Stomach smooth muscle (tissue), 2 donors: ENCODE data around the gene CDK11B.
"Not testable (repeated sequence)": the region's sequence is repeated elsewhere in the genome, so short reads cannot be mapped to it uniquely, and the experiment has no call there.

Source experiments
- H3K27ac ChIP-seq: one replicate; pipeline ENCODE4 v1.7.0; 2013; ENCODE audit warnings: mild to moderate bottlenecking, low read length, inconsistent platforms
- H3K27me3 ChIP-seq, 2 donors: one replicate each; pipeline ENCODE4 v1.7.0; 2013; ENCODE audit warnings: low read length in 2 of 2; ENCODE audit not compliant: insufficient read depth in 2 of 2, control insufficient read depth in 1 of 2
- H3K36me3 ChIP-seq, 2 donors: one replicate each; pipeline ENCODE4 v1.7.0; 2013; ENCODE audit warnings: low read length in 2 of 2; ENCODE audit not compliant: control insufficient read depth in 2 of 2, insufficient read depth in 2 of 2
- H3K4me1 ChIP-seq: one replicate; pipeline ENCODE4 v1.7.0; 2013; ENCODE audit warnings: low read length; ENCODE audit not compliant: control insufficient read depth, insufficient read depth
- H3K4me3 ChIP-seq, 2 donors: one replicate each; pipeline ENCODE4 v1.7.0; 2013; ENCODE audit warnings: low read length in 2 of 2
- H3K9ac ChIP-seq, 2 donors: one replicate each; pipeline ENCODE4 v1.7.0; 2013; ENCODE audit warnings: low read length in 2 of 2, mild to moderate bottlenecking in 1 of 2
- H3K9me3 ChIP-seq, 2 donors: one replicate each; pipeline ENCODE4 v1.7.0; 2013; ENCODE audit warnings: low read length in 2 of 2; ENCODE audit not compliant: control insufficient read depth in 2 of 2
- donor health status: healthy.
- donor health status: Pancreatic carcinoma.

Gene CDK11B

DNA sequence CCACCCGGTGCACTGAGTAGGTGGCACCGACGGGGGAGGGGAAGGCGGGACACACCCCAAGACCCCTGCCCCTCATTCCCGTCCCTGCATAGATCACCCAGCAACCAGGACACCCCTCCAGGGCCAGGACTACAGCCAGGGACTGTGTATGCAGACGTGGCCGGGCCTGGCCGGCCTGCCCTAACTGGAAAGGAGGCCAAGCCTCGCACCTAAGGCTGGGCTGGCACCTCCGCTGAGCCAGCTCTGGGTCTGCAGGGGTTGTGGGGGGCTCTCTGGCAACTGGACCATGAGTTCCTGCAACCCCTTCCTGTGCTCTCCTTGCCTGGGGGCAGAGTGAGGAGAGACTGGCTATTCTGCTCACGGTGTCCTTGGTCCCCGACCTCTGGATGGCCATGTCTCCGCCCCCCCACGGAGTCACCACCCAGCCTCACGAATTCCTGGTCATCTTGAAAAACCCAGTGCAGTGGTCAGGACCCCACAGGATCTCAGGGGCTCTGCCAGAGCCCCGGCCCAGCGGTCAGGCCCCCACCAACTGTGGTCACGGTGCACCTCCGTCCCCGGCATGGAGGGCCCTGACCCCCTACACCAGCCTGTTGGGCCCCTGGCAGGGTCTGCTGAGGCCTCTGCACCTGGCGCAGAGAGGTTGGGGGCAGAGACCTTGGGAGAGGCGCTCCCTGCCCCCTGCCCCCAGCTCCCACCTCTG is 57.8 kb downstream of the CDK11B start:
- Histone ChIP-seq H3K27me3 (peaks cover 50 to 51% of the 10 kb centered on the region in 2 donors), H3K9ac (no peak overlapping the region), H3K36me3 (no peaks in the 10 kb centered on the region), H3K27ac (no peak overlapping the region), H3K4me3 (no peak overlapping the region), H3K4me1 (peaks cover 21% of the 10 kb centered on the region), H3K9me3 (no peaks in the 10 kb centered on the region)

DNA sequence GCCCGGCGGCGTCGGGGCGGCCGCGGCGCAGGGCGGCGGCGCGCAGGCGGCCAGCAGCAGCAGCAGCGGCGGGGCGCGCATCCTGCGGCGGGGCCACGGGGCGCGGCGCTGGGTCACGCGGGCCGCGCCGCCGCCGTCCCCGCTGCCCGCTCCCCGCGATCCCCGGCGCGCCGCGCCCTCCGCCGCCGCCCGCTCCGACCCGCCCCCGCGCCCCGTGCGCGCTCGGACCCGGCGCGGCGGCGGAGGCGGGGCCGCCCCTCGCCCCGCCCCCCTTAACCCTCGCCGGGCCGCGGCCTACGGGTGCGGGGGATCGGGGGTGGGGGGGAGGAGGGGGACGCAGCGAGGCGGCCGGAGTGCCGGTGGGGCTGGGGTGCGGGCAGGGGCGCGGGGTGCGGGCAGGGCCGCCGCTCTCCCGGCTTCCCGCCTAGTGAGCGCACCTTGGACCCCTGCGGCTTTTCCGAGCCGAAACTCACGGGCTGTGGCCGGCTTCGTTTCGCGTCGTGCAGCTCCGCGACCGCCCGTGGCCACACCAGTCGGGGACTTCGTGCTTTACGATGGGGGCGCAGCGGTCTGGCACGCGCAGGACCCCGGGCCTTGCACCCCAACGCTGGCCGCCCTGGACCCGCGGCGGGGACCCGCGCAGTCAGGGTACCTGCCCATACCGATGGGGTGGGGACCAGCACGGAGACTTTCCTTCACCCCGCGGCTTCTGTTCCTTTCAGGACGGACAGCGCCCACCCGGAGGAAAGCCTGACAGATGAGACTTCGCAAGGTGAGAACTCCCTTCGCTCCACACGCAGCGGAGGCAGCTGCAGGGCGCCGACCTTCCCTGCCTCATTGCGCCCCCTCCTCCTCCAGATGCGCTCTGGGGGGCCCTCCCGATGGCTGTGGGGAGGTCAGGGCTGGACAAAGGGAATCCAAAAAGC is 58.6 kb downstream of the CDK11B start, which contains the start of gene FNDC10:
TSS of gene FNDC10 (minus strand) at position 201 of the 926 bp plus-strand sequence. CDS start at position 81, 120 bp downstream.
- H3K9me3 ChIP-seq = no peaks in the 10 kb centered on the region

DNA sequence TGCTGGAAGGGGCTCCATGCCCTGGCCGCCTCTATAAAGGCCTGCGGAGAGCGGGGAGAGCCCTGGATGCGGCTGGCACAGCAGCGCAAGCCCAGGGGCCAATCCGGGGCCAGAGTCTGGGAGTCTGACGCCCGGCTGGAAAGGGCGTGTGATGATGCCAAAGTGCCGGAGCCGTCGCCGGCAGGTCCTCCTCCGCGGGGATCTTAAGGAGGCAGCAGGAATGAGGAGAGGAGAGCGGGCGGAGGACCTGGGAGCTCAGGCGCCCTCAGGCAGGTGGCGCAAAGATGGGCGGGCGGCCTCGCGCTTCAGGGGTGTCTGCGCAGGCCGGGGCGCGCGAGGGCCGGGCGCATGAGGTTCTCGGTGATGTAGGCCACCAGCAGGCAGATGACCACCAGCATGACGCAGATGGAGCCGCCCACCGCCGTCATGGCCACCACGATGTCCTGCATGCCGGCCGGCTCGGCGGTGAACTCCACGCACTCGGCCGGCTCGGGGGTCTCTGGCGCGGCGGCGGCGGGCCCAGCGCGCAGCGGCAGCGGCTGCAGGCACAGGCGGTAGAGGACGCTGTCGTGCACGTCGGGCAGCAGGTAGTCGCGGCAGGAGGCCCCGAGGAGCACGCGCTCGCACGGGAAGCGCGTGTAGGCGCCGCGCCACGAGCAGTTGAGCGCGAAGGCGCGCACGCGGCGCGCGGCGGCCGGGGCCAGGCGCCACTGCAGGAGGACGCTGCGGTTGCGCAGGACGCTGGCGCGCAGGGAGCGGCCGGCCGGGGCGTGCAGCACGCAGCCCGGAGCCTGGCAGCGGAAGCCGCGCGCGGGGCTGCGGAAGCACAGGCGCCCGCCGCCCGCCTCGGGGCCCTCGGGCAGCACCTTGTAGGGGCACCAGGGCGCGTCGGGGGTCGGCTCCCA is 59.5 kb downstream of the CDK11B start:
- Histone ChIP-seq H3K9ac (no peak overlapping the region), H3K27me3 (peaks cover 45 to 47% of the 10 kb centered on the region in 2 donors), H3K4me3 (peak overlapping the region in 1 of 2 donors; percentile 35), H3K4me1 (peaks cover 21% of the 10 kb centered on the region), H3K9me3 (no peaks in the 10 kb centered on the region), H3K36me3 (no peaks in the 10 kb centered on the region), H3K27ac (no peak overlapping the region)

More for the DNA sequence above, 58.6 kb downstream of the CDK11B start, which contains the start of gene FNDC10:
- Histone ChIP-seq H3K9ac (no peak within 1 kb of the TSS), H3K36me3 (no peaks in the 10 kb centered on the region), H3K27ac (no peak within 1 kb of the TSS), H3K4me1 (peaks cover 21% of the 10 kb centered on the region), H3K27me3 (peaks cover 50 to 51% of the 10 kb centered on the region in 2 donors), H3K4me3 (peak within 1 kb of the TSS in 1 of 2 donors; percentile 44)

DNA sequence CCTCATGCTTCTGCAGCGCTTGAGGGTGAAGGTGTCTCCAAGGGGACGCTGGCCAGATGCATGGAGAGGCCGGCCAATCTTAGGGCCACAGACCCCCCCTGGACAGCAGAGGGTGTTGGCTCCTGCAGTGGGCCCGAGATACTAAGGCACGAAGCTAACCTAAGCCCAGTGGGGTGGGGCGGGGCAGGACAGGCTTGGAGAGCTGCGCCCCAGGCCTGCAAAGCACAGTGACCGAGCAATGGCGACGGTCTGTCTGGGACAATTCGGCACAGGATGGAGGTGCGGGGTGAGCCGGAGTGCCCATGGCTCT is 60.1 kb downstream of the CDK11B start:
- Histone ChIP-seq H3K4me1 (peaks cover 21% of the 10 kb centered on the region), H3K4me3 (no peak overlapping the region), H3K27me3 (peaks cover 45 to 47% of the 10 kb centered on the region in 2 donors), H3K36me3 (no peaks in the 10 kb centered on the region), H3K9me3 (no peaks in the 10 kb centered on the region), H3K27ac (no peak overlapping the region), H3K9ac (no peak overlapping the region)

DNA sequence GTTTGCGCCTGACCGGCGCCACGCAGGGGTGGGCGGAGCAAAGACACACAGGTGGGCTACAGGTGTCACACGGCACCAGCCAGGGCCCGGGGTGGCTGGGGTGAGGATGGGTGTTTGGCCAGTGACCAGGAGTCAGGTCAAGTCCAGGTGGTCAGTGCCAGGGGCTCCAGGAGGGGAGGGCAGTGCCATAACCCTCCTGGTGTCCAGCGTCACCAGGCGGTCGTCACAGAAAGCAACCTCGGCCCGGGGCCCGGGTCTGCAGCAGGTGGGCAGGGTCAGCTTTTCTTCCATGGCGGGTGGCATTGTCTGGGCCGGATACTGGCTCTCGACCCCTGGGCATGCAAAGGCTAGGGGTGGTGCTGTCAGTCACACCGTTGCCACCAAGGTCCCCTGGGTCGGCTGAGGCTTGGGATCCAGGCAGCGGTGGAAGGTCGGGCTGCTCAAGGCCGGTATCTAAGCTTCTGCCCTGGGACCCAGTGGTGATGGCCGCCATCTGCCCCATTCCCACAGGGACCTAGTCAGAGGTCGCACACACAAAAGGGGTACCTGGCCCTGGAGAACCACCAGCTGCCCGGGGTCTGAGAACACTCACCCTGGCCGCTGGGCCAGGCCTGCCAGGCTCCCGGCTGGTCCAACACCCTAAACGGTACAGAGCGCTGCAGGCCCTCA is 60.6 kb downstream of the CDK11B start:
- Histone ChIP-seq H3K4me3 (no peak overlapping the region), H3K9me3 (no peaks in the 10 kb centered on the region), H3K4me1 (peaks cover 21% of the 10 kb centered on the region), H3K27me3 (peaks cover 45 to 47% of the 10 kb centered on the region in 2 donors), H3K36me3 (no peaks in the 10 kb centered on the region), H3K27ac (no peak overlapping the region), H3K9ac (no peak overlapping the region)

DNA sequence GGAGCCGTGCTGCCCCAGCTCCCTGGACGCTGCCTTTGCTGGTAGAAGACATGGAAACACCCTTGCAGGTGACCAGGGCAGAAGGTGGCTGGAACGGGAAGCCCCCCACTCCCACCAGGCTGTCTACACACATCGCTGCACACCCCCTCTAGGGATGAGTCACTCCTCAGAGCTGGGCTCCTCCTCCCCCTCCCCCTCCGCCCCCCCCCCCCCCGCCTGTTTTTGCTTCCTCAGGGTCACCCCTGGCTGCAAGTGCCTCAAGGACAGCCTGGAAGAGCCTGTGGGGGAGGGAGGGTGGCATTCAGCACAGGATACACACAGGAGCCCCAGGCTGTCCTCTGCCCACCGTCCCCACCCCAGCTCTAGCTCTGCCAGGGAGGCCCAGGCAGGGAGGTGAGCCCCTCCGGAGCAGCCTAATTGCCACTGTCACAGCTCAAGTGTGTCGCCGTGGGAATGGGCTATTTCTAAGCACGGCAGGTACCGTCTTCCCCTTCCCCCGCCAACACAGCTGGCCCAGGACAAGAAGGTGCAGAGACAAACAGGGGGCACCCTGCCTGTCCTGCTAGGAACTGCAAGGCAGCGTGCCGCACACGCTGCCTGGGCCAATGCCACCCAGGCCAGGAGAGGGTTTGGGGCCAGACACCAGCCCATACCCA is 61.4 kb downstream of the CDK11B start:
- Histone ChIP-seq H3K4me3 (no peak overlapping the region), H3K36me3 (no peaks in the 10 kb centered on the region), H3K27ac (no peak overlapping the region), H3K4me1 (peaks cover 21% of the 10 kb centered on the region), H3K27me3 (peaks cover 43 to 46% of the 10 kb centered on the region in 2 donors), H3K9me3 (no peaks in the 10 kb centered on the region), H3K9ac (no peak overlapping the region)

DNA sequence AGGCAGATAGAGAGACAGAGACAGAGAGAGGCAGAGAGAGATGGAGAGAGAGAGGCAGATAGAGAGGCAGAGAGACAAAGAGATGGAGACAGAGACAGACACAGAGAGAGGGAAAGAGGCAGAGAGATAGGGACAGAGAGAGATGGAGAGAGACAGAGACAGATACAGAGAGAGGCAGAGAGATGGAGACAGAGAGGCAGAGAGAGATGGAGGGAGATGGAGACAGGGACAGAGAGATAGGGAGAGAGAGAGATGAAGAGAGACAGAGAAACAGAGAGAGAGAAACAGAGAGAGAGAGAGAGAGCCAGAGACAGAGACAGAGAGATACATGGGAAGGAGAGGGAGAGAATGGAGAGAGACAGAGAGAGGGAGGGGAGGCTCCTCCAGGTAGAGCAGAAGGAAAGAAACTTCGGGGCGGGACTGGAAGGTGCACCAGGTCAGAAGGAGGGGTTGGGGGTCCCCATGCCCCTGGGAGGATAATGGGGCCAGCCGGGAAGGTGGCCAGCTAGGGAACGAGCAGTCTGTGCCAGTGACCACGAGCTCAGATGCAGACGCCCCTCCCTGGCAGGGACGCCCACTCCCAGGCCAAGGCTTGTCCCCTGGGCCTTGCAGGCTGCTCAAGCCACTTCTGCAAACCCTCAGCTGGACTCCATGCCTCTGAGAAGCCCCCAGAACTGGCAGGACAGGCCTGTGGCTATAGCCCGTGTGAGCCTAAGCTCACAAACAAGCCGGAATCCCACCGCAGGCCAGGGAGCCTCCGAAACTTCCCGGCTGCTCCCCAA is 62.1 kb downstream of the CDK11B start:
- Histone ChIP-seq H3K36me3 (no peaks in the 10 kb centered on the region), H3K4me1 (peaks cover 21% of the 10 kb centered on the region), H3K27me3 (peaks cover 36 to 39% of the 10 kb centered on the region in 2 donors), H3K4me3 (no peak overlapping the region), H3K27ac (no peak overlapping the region), H3K9me3 (no peaks in the 10 kb centered on the region), H3K9ac (no peak overlapping the region)

DNA sequence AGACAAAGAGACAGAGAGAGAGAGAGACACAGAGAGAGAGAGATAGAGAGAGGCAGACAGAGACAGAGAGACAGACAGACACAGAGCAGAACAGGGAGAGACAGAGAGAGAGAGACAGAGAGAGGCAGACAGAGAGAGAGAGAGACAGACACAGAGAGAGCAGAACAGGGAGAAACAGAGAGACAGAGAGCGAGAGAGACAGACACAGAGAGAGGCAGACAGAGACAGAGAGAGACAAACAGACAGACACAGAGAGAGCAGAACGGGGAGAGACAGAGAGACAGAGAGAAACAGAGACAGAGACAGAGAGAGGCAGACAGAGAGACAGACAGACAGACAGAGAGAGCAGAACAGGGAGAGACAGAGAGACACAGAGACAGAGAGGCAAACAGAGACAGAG is 63.5 kb downstream of the CDK11B start:
- H3K4me3 ChIP-seq, H3K36me3 ChIP-seq, H3K9ac ChIP-seq, H3K27ac ChIP-seq, H3K9me3 ChIP-seq: not testable (repeated sequence)
- Histone ChIP-seq H3K27me3 (peaks cover 23 to 26% of the 10 kb centered on the region in 2 donors), H3K4me1 (peaks cover 15% of the 10 kb centered on the region)

DNA sequence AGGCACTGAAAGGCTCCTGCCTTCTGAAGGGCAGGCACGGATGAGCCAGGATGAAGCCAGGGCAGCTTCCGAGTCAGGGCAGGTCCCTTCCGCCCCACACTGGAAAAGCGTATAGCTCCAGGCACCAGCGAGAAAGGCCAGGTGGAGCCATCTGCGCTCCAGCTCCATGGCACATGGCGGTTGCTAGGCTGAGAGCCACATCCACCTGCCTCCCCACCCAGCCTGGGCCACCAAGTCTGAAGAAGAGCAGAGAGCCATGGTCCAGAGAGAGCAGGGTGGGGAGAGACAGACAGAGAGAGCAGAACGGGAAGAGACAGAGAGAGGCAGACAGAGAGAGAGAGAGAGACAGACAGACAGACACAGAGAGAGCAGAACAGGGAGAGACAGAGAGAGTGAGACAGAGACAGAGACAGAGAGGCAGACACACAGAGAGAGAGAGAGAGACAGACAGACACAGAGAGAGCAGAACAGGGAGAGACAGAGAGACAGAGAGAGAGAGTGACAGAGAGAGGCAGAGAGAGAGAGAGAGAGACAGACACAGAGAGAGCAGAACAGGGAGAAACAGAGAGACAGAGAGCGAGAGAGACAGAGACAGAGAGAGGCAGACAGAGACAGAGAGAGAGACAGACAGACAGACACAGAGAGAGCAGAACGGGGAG is 64.1 kb downstream of the CDK11B start:
- Histone ChIP-seq H3K4me3 (no peak overlapping the region), H3K36me3 (no peaks in the 10 kb centered on the region), H3K27me3 (peaks cover 24 to 25% of the 10 kb centered on the region in 2 donors), H3K4me1 (peaks cover 12% of the 10 kb centered on the region), H3K27ac (no peak overlapping the region), H3K9ac (no peak overlapping the region), H3K9me3 (no peaks in the 10 kb centered on the region)
